Measurements from ENCODE around the gene RHEB.

- TF ChIP-seq POLR2AphosphoS5 (IDR thresholded peaks at IDR 0.05) (no peak), TAF1 (IDR thresholded peaks at IDR 0.05; ENCODE audit: low read depth) (no peak), EP300 (conservative IDR thresholded peaks at IDR 0.05; ENCODE audit: poor library complexity, severe bottlenecking) (no peak), CTCF (IDR thresholded peaks at IDR 0.05; ENCODE audit: poor library complexity, severe bottlenecking) (no peak), EZH2 (IDR thresholded peaks at IDR 0.05; ENCODE audit: borderline replicate concordance, insufficient read depth, low read length, poor library complexity, severe bottlenecking) (no peak), REST (IDR thresholded peaks at IDR 0.05; ENCODE audit: borderline replicate concordance) (no peak), RAD21 (conservative IDR thresholded peaks at IDR 0.05) (no peak), SMC3 (conservative IDR thresholded peaks at IDR 0.05; ENCODE audit: poor library complexity) (no peak)
Observed at GRCh38 chr7:151517601-151518104, 2.0 kb downstream of the RHEB start.

Data from neural cell (in vitro differentiated cells).